ENCODE measurements around the gene SCG3. TPM values are rescaled to one million over a fixed set of nuclear protein-coding genes. Genes with fewer than 3 reads are reported as not detected.
A peak's percentile ranks its signal among the peaks of the same experiment; 100 is the strongest.

Gene SCG3
- total RNA-seq, 1 experiment from 2014 or later, result 22.7 TPM

DNA sequence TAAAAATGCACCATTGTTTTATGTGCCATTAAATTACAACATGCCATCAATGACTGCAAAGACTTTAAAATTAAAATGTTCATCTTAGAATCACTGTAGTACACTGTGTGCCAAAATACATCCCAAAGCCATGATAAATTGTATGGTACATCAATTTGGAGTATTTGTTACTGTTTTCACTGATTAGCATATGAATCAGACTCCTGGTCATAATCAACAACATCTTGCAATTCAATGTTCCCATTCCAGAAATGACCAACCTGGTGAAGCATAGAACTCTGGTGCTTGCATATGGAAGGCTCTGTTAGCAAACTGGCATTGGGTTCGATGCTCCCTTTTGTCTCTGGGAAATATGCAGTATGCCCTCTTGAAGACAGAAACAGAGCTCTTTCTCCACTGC is 33.6 kb downstream of the SCG3 start:
- peak overlapping the region in 2 of 3 experiments; percentile 23 to 83; a peak in 2 of 7 replicates for H3K27ac Mint-ChIP-seq
- H3K4me2 ChIP-seq (ENCODE audit: insufficient read depth, insufficient read length, low read length), result no peak overlapping the region
- H3K4me1 ChIP-seq (ENCODE audit: insufficient read depth, low read length), result no peaks in the 10 kb centered on the region
- H3K79me2 ChIP-seq (ENCODE audit: insufficient read depth, low read length), result no peaks in the 10 kb centered on the region
- H3K4me1 Mint-ChIP-seq, result peaks cover 4 to 7% of the 10 kb centered on the region in 2 experiments; a peak in 3 of 4 replicates
- WGBS (ENCODE audit: extremely low coverage, insufficient read length, low lambda C conversion rate), result no CpG with 5 or more reads among the region's 1 CpG
- no peak overlapping the region for H3K4me3 Mint-ChIP-seq
- H3K14ac ChIP-seq (ENCODE audit: insufficient read depth, low read length), result no peak overlapping the region
- H3K9ac ChIP-seq (ENCODE audit: extremely low read depth, insufficient read length, low read length), result no peak overlapping the region
- no peaks in the 10 kb centered on the region for H3K9me3 Mint-ChIP-seq
- no peaks in the 10 kb centered on the region for H3K27me3 ChIP-seq (ENCODE audit: insufficient read depth, low read length)
- no peak overlapping the region for H2BK12ac ChIP-seq (ENCODE audit: insufficient read length, low read depth, low read length)
- H3T11ph ChIP-seq (ENCODE audit: low read length), result no peak overlapping the region
- no peak overlapping the region for H2AK5ac ChIP-seq (ENCODE audit: insufficient read length, low read length)
- no peak overlapping the region for H3K23ac ChIP-seq (ENCODE audit: insufficient read length, low read depth, low read length)
- H4K91ac ChIP-seq (ENCODE audit: insufficient read length, low read depth, low read length), result no peak overlapping the region
- no peaks in the 10 kb centered on the region for H3K23me2 ChIP-seq (ENCODE audit: insufficient read length, low read depth, low read length, poor library complexity, severe bottlenecking)
- no peak overlapping the region for H4K8ac ChIP-seq (replicated peaks; ENCODE audit: insufficient read length, low read depth, low read length)
- H3K36me3 Mint-ChIP-seq (ENCODE audit: insufficient read depth in 1 of 3, low read depth in 3 of 3), result peaks cover 0 to 9% (median 3%) of the 10 kb centered on the region in 3 experiments; a peak in 4 of 7 replicates
- no peak overlapping the region for H3K4ac ChIP-seq (ENCODE audit: low read depth, low read length)
- TF ChIP-seq, protein P1, sequence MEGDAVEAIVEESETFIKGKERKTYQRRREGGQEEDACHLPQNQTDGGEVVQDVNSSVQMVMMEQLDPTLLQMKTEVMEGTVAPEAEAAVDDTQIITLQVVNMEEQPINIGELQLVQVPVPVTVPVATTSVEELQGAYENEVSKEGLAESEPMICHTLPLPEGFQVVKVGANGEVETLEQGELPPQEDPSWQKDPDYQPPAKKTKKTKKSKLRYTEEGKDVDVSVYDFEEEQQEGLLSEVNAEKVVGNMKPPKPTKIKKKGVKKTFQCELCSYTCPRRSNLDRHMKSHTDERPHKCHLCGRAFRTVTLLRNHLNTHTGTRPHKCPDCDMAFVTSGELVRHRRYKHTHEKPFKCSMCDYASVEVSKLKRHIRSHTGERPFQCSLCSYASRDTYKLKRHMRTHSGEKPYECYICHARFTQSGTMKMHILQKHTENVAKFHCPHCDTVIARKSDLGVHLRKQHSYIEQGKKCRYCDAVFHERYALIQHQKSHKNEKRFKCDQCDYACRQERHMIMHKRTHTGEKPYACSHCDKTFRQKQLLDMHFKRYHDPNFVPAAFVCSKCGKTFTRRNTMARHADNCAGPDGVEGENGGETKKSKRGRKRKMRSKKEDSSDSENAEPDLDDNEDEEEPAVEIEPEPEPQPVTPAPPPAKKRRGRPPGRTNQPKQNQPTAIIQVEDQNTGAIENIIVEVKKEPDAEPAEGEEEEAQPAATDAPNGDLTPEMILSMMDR (conservative IDR thresholded peaks at IDR 0.05), result no peak
- H3K9me3 ChIP-seq (ENCODE audit: control insufficient read depth, low read depth, low read length), result no peaks in the 10 kb centered on the region
- no peak overlapping the region for H2BK5ac ChIP-seq (ENCODE audit: insufficient read length, low read length)
- no peak overlapping the region for H2BK120ac ChIP-seq (ENCODE audit: low read depth, low read length, poor library complexity, severe bottlenecking)
- H2BK20ac ChIP-seq (ENCODE audit: low read depth, low read length, poor library complexity, severe bottlenecking), result no peak overlapping the region
- no peak overlapping the region for H2AFZ ChIP-seq (ENCODE audit: low read length)
- H3K18ac ChIP-seq (ENCODE audit: insufficient read length, low read depth, low read length), result no peak overlapping the region
- no peaks in the 10 kb centered on the region for H4K20me1 ChIP-seq (ENCODE audit: control insufficient read depth, insufficient read depth, insufficient read length)
- no peak overlapping the region for H2BK15ac ChIP-seq (ENCODE audit: low read depth, low read length)
- no peaks in the 10 kb centered on the region for H3K27me3 Mint-ChIP-seq (ENCODE audit: low read depth)
- H4K5ac ChIP-seq (ENCODE audit: insufficient read length, low read depth, low read length), result no peak overlapping the region
- H3K79me1 ChIP-seq (ENCODE audit: insufficient read depth, low read depth, low read length, poor library complexity, severe bottlenecking), result no peaks in the 10 kb centered on the region
- H3K27ac ChIP-seq (ENCODE audit: insufficient read length, low read depth, low read length), result no peak overlapping the region
- DNase-seq, result no peak
- no peak overlapping the region for H3K56ac ChIP-seq (ENCODE audit: insufficient read length, low read depth, low read length)
